Sigmoid colon (tissue), 4 donors: Measurements from ENCODE around the gene RASSF6.

Experiments used
- EP300 ChIP-seq, 4 donors: sonication (generic); formaldehyde crosslinking; IDR thresholded peaks; one replicate each; pipeline ENCODE4 v1.6.1; 2017; ENCODE audit warnings: antibody characterized with exemption in 4 of 4
- POLR2A ChIP-seq, 2 donors: fragments of 450-650 bp; IDR thresholded peaks; one replicate each; pipeline ENCODE4 v1.6.1; 2016; ENCODE audit warnings: antibody characterized with exemption in 2 of 2, mild to moderate bottlenecking in 2 of 2, moderate library complexity in 2 of 2
- POLR2AphosphoS5 ChIP-seq, 4 donors: sonication (generic); formaldehyde crosslinking; IDR thresholded peaks; one replicate each; pipeline ENCODE4 v1.6.1; 2017; ENCODE audit warnings: antibody characterized with exemption in 4 of 4
- TF ChIP-seq, protein P1 (sequence below), 4 experiments: fragments of 450-650 bp in 3 of 4; fragments of 200-600 bp in 1 of 4; IDR thresholded peaks; one replicate each; pipeline ENCODE4 v1.5.1; 2016 to 2019; ENCODE audit warnings: antibody characterized with exemption in 4 of 4, mild to moderate bottlenecking in 3 of 4, moderate library complexity in 2 of 4

DNA sequence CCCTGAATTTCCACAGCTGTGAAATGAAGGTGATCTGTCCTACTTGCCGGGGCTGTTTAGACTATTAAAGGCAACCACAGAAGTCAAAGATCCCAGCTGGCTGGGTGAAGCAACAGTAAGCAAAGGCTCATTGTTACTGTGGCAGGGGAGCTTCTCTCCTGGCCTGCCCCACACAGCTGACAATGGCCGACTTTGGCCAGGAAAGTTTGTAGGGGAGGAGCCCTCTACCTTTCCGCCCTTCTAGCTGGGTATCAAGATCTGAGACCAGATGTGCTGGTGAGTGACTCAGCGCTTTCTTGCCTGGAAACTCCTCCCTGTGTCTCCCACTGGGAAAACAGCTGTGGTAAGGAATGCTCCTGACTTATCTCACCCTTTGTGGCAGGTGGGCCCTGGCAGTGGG, 21.1 kb downstream of the RASSF6 start:
- TF ChIP-seq, protein P1, sequence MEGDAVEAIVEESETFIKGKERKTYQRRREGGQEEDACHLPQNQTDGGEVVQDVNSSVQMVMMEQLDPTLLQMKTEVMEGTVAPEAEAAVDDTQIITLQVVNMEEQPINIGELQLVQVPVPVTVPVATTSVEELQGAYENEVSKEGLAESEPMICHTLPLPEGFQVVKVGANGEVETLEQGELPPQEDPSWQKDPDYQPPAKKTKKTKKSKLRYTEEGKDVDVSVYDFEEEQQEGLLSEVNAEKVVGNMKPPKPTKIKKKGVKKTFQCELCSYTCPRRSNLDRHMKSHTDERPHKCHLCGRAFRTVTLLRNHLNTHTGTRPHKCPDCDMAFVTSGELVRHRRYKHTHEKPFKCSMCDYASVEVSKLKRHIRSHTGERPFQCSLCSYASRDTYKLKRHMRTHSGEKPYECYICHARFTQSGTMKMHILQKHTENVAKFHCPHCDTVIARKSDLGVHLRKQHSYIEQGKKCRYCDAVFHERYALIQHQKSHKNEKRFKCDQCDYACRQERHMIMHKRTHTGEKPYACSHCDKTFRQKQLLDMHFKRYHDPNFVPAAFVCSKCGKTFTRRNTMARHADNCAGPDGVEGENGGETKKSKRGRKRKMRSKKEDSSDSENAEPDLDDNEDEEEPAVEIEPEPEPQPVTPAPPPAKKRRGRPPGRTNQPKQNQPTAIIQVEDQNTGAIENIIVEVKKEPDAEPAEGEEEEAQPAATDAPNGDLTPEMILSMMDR (IDR thresholded peaks at IDR 0.05) = no peak
- TF ChIP-seq POLR2AphosphoS5 (IDR thresholded peaks at IDR 0.05) (no peak), POLR2A (IDR thresholded peaks at IDR 0.05) (no peak), EP300 (IDR thresholded peaks at IDR 0.05) (no peak)
